Activated naive CD8-positive, alpha-beta T cell treated with anti-CD3 and anti-CD28 coated beads, Interleukin-2, amount 50 U/mL, for 16 hours (primary cell): Measurements from ENCODE around the gene CACNG7.
A peak's percentile ranks its signal among the peaks of the same experiment; 100 is the strongest.
"Not testable (repeated sequence)": the region's sequence is repeated elsewhere in the genome, so short reads cannot be mapped to it uniquely, and the experiment has no call there.

Experiments used
- DNase-seq: peaks from one replicate; pipeline ENCODE4 v3.0.0-alpha.2; 2020; ENCODE audit warnings: low read depth, low spot score

Gene CACNG7, protein sequence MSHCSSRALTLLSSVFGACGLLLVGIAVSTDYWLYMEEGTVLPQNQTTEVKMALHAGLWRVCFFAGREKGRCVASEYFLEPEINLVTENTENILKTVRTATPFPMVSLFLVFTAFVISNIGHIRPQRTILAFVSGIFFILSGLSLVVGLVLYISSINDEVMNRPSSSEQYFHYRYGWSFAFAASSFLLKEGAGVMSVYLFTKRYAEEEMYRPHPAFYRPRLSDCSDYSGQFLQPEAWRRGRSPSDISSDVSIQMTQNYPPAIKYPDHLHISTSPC

DNA sequence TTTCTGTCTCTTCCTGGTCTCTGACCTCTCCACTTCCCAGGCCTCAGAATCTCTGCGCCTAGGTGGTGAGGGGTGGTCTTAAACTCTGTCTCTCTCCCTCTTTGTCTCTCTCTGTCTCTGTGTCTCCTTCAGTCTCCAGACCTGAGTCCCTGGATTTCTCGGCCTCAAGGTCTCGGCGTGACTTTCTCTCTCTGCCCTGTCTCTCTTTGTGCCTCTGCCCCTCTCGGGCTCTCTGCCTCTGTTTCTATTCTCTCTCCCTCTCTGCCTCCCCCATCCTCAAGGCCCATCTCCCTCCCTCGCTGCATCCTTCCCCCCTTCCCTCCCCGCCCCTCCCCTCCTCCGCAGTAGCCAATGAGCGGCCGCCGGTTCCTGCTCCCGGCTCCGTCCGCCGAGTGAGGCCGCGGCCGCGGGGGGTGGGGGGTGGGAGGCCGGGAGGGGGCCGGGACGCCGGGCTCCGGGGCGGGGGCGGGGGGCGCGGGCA, at the start of gene CACNG7:
CACNG7 (plus strand) TSS at position 344 of the 481 bp plus-strand sequence. CDS start 3,554 bp downstream, outside the sequence.
- DNase-seq, result no peak

DNA sequence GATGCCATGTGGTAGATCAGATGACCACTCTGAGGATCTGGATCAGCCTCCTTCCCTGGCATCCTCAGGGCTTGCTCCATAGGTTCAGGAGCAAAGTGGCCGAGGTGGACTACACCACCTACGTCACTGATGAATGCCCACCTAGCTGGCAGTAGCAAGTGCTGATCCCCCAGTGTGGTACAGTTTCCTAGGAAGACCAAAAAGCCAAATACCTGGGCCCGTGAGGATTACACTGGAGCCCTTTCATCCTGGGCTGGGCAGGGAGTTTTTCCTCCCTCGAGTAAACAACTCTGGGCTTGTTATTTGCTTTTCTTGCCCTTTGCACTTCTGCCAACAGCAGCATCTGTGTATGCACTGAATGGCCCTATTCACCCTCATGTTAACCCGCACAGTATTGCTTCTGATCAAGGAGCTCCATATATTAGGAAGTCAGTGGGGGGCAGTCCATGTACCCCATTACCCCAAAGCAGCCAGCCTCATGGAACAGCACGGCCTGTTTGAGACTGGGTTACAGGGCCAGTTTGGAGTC, 44.7 kb upstream of the CACNG7 start:
- no peak for DNase-seq

DNA sequence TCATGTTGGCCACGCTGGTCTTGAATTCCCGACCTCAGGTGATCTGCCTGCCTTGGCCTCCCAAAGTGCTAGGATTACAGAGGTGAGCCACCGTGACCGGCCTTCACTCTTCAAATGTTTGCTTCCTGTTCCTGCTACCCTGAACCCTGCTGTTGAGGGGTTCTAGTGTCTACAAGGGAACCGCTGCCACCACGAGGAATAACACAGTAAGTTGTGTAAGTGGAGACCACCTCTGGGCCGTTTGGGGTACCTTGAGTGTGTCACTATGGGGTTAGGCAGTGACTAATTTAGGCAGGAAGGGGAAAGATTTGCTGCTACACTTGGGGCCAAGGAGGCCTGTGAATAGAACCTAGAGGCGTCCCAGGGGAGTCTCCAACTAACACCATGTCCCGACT, 43.6 kb upstream of the CACNG7 start:
- no peak for DNase-seq

DNA sequence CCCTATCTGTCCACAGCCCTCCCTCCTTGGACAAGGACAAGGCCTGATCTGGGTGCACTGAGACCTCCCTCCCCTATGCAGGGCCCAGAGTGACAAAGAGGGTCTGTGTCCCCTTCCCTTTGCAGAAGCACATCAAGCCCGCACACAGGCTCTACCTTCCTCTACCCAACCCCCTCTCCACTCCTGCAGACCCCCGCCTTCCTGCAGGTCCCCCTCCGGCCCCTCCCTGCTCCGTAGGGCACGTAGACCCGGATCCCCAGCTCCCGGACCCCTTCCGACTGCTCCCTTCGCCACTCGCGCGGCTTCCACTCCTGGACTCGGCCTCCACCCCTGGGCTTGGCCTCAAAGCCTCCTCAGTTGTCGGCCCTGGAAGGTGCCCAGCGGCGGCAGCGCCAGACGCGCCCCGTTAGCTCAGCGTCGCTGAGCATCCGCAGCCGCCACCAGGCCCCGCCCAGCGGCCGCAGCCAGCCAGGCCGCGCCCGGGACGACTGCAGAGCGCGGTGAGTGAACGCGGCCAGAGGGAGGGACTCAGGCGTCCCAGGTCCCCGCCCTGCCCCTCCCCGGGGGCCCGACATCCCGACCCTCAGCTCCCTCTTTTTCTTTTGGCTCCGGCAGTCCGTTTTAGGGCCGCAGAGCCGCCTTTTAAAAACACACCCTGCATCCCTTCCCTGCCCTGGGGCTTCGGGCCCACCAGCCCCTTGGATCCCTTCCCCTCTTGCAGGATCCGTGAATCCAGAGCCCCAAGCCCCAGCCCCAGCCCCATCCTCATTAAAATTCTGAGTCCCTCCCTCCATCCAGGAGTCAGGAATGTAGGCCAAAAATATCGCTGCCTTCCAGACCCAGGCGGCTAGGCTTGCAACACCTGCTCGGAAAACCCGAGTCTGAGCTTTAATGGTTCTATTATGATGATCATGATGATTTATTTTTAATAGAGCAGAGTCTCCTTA, 42.9 kb upstream of the CACNG7 start:
- DNase-seq, result no peak

DNA sequence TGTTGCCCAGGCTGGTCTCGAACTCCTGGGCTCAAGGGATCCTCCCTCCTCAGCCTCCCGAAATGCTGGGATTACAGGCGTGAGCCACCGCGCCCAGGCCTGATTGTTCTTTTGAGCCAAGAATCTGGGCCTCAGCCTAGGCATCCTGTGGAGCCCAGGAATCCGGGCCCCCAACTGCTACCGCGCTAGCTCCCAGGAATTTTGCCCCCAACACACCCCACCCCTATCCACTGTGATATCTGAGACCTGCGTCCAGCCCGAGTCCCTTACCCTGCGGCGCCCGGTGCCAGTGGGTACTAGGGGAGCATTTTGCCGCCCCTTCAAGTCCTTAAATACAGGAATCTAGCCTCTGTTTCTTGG, 42.2 kb upstream of the CACNG7 start:
- DNase-seq, result no peak

DNA sequence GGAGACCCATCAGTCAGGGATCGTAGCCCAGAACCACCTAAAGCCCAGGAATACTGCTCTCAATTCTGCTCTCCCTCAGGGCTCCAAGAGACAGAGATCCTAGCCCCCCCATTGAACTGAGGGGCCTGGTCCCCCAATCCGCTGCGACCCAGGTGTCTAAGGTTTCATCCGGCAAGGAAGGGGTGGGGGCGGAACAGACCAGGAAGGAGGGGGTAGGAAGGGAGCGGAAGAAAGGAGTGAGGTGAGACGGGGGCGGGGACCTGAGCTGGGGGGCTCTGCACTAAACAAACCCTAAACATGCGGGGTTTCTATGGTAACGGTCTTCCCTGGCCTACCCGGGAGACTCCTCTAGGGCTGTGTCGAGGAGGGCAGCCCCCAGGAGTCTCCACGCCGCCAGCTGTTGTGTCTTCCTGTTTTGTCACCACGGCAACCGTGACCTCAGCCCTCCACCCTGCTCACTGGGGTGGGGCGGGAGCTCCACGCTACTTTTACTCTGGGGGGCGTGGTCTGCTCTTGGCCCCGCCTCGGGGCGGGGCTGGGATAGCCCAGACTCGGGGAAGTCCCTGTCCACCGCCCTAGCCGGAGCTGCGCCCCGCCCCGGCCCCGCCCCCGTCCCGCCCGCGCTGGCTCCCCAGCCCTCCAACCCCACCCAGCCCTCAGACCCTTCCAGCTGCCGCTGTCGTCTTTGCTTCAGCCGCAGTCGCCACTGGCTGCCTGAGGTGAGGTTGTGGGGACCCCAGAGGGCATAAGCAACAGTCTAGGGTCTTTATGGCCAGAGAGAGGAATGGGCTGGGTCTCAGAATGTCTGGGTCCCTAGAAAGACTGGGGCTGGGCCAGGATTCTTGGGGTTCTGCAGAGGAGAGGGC, 41.6 kb upstream of the CACNG7 start, which contains the start of gene MYADM:
MYADM (plus strand) TSS at position 659 of the 866 bp plus-strand sequence. CDS start 5,647 bp downstream, outside the sequence.
- DNase-seq, result peak; percentile 98

DNA sequence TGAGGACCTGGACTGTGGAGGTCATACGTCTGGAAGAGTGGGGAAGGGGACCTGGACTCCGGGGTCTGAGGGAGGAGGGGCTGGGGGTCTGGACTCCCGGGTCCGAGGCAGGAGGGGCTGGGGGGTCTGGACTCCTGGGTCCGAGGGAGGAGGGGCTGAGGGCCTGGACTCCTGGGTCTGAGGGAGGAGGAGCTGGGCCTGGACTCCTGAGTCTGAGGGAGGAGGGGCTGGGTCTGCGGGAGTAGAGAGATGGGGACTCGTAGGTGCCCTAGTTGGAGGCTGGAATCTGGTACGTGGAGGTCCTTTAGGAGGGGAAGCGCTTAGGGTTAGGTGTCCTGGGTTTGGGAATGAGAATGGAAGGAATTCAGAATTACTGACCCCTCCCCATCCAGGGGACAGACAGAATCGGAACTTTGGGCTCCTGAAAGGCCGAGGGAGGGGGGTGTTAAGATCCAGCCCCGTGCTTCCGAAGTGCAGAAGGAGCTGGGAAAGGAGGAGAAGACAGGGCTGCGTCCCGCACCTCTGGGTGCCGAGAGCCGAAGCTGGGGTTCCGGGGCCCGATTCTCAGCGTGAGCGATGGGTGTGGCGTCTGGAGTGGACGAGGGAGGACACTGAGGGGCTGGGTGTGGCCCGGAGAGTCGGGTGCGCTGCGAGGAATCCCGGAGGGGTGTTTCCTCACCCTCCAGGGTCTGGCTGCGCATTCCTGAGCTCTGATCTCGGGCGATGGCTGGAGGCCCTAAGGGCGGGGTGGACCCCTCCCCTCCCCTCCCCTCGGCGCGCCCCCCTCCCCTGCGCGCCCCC, 40.8 kb upstream of the CACNG7 start:
- no peak for DNase-seq

DNA sequence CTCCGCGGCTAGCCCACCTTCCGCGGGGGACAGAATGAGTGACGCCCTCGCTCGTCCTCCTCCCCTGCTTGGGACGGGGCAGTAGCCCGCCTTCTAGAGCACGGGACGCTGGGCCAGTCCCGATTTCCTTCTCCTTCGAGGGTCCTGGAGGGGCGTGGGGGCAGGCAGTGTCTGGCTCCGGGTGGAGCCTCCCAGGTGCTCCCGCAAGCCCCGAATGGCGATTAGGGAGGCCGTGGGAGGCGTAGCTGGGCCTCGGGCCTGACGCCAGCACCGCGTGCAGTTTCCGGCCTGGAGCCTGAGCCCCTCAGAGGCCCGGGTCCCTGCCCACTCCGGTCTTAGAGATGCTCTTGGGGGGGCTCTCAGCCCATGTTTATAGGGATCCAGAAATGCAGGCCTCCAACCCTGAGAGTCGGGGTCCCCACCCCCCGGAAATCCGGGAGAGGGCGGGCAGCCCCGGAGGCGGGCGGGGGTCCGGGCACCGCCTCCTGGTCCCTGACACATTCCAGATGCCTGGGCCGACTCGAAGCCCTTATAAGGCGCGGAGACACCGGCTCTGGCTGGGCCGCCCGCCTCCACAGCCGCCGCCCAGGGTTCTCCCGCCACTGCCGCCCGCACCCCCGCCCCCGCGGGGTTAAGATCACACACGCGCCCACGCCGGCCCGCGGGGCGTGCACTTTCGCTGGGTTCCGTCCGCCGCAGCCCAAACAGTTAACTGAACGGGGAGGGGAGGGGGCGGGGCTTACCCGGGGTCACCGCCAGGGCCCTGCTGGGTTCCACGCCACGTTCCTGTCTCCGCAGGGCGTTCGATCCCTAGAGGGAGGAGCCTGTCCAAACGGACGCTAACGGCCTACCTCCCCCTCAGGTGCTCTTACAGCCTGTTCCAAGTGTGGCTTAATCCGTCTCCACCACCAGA, 39.9 kb upstream of the CACNG7 start:
- DNase-seq, result peak; percentile 51

DNA sequence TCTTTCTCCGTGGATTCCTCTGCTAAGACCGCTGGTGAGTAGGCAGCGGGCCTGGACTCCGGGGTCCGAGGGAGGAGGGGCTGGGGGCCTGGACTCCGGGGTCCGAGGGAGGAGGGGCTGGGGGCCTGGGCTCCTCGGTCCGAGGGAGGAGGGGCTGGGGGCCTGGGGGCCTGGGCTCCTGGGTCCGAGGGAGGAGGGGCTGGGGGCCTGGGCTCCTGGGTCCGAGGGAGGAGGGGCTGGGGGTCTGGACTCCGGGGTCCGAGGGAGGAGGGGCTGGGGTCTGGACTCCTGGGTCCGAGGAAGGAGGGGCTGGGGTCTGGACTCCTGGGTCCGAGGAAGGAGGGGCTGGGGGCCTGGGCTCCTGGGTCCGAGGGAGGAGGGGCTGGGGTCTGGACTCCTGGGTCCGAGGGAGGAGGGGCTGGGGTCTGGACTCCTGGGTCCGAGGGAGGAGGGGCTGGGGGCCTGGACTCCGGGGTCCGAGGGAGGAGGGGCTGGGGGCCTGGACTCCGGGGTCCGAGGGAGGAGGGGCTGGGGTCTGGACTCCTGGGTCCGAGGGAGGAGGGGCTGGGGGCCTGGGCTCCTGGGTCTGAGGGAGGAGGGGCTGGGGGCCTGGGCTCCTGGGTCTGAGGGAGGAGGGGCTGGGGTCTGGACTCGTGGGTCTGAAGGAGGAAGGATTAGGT, 39.1 kb upstream of the CACNG7 start:
- not testable (repeated sequence) for DNase-seq

DNA sequence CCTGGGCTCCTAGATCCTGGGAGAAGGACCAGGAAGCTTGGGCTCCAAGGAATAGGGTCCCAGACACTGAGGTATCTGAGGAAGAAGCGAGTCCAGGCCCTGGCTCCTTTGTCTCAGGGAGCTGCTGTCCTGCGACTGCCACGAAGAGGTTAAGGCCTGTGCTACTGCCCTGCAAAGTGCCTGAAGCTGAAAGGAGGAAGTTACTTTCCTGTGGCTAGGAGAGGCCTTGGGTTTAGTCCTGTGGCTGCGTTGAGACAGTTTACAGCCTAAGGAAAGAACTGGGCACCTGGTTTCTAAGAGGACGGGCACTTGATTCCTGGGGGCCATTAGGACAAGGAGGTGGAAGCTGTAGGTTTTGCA, 38.6 kb upstream of the CACNG7 start:
- DNase-seq, result no peak

DNA sequence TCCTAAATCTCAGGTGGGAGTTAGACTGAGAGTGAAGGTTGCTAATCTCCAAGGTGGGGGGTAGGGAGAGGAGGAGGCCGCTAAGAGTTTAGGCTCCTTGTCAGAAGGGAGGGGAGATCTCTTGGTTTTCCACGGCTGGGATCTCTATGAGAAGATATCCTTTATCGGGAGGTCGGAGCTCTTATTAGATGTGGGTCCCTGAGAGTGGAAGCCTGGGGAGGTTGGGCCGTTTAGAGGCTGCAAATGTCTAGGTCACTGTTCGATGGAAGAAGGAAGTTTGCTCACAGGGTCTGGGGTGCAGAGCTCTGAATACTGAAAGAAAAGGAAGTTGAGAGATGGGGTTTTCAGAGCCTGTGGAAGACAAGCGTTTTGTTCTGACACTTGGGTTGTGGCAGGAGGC, 37.6 kb upstream of the CACNG7 start:
- DNase-seq, result no peak

DNA sequence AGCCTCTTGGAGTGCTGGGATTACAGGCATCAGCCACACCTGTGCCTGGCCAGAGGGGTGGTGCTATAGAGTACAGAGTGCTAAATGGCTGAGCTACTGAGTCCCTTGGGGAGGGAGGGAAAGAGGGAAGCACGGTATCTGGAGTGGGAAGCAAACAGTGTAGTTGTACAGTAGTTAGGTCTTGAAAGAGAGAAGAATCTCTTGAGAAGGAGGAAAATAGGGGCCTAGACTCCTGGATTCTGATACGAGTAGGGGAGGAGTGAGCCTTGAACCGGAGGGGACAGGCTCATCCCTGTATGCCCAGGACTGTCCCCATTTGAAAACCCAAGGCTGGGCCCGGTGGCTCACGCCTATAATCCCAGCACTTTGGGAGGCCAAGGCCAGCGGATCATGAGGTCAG, 36.3 kb upstream of the CACNG7 start:
- no peak for DNase-seq

DNA sequence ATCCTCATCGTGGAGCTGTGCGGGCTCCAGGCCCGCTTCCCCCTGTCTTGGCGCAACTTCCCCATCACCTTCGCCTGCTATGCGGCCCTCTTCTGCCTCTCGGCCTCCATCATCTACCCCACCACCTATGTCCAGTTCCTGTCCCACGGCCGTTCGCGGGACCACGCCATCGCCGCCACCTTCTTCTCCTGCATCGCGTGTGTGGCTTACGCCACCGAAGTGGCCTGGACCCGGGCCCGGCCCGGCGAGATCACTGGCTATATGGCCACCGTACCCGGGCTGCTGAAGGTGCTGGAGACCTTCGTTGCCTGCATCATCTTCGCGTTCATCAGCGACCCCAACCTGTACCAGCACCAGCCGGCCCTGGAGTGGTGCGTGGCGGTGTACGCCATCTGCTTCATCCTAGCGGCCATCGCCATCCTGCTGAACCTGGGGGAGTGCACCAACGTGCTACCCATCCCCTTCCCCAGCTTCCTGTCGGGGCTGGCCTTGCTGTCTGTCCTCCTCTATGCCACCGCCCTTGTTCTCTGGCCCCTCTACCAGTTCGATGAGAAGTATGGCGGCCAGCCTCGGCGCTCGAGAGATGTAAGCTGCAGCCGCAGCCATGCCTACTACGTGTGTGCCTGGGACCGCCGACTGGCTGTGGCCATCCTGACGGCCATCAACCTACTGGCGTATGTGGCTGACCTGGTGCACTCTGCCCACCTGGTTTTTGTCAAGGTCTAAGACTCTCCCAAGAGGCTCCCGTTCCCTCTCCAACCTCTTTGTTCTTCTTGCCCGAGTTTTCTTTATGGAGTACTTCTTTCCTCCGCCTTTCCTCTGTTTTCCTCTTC, 35.1 kb upstream of the CACNG7 start:
- DNase-seq, result no peak

DNA sequence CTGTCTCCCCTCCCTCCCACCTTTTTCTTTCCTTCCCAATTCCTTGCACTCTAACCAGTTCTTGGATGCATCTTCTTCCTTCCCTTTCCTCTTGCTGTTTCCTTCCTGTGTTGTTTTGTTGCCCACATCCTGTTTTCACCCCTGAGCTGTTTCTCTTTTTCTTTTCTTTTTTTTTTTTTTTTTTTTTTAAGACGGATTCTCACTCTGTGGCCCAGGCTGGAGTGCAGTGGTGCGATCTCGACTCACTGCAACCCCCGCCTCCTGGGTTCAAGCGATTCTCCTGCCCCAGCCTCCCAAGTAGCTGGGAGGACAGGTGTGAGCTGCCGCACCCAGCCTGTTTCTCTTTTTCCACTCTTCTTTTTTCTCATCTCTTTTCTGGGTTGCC, 34.5 kb upstream of the CACNG7 start:
- no peak for DNase-seq

DNA sequence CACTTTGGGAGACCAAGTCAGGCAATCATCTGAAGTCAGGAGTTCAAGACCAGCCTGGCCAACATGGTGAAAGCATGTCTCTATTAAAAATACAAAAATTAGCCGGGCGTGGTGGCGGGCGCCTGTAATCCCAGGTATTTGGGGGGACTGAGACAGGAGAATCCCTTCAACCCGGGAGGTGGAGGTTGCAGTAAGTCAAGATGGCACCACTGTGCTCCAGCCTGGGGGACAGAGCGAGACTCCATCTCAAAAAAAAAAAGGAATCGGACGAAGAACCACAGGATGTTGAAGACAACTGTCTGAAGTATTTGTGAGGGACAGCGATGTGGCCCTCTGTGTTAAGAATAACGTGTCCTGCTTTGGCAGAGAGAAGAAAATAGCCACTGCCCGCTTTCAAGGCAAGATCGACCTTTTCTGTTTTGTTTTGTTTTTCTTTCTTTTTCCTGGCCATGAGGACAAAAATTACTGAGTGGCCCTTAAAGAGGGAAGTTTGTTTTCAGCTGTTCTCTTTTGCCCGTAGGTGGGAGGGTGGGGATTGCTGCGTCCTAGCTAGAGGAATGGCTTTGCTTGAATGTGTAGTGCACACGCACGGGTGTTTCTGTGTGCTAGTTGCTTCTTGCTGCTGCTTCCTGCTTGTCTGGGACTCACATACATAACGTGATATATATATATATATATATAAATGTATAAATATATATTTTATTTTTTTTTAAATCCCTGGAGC, 33.3 kb upstream of the CACNG7 start:
- DNase-seq, result no peak

DNA sequence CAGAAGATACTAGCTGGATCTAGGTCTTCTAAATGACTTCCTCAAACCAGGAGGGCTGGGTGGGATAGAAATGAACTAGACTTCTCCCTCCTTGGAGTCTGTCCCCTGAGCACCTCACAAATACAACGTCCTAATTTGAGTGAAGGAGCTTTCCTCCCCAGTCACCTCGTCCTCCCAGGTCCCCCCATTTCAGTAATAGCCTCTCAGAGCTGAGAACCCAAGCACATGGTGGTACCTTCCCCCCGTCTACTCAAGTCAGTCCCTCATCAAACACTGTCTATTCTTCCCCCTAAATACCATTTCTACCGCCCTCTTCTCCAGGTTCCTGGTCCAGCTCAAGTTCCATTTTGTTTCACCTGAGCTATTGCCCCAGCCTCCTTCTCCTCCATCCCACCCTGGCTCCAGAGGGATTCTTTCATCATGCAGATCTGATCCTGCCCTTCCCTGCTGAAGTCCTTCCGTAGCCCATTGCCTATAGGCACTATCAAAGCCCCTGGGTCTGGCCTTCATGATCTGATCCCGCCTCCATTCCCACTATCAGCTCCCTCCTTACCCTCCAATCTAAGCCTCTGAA, 32.3 kb upstream of the CACNG7 start:
- DNase-seq, result no peak

DNA sequence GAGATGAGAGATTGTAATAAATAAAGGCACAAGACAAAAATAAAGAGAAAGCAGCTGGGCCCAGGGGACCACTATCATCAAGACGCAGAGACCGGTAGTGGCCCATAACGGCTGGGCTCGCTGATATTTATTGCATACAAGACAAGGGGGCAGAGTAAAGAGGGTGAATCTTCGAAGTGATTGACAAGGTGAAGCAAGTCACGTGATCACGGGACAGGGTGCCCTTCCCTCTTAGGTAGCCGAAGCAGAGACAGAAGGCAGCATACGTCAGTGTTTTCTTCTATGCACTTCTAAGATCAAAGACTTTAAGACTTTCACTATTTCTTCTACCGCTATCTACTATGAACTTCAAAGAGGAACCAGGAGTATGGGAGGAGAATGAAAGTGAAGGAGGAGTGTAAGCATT, 31.7 kb upstream of the CACNG7 start:
- DNase-seq, result no peak
